ENCODE measurements around the gene TCF7.
A peak's percentile ranks its signal among the peaks of the same experiment; 100 is the strongest.

TCF7 gene

DNA sequence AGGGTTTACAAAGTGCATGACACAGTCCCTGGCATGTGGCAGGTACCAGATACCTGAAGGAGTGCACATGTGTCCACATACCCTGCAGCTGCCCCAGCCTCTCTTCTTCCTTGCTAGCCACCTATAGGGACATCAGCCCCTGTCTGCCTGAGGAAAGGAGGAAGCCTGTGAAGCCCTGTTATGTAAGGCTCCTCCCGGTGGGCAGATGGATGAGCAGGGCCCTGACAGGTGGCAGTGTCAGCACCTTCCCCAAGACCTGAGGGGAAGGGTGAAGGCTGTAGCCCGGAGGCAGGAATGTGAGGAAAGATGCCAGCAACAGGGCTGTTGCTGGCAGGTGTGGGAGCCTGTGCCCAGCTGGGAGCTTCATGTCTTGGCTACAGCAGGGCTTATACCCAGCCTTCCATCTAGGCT is 21.7 kb downstream of the TCF7 start:
- Histone ChIP-seq H3K9ac (ENCODE audit: low read length in 5 of 5) (no peak overlapping the region), H3K9me3 (ENCODE audit: control insufficient read depth in 5 of 5, low read length in 5 of 5) (no peaks in the 10 kb centered on the region), H3K27ac (ENCODE audit: low read depth, low read length) (no peak overlapping the region), H3K36me3 (ENCODE audit: control insufficient read depth in 5 of 5, insufficient read depth in 5 of 5, low read length in 5 of 5) (peaks cover 3 to 52% (median 48%) of the 10 kb centered on the region in 5 donors), H3K27me3 (ENCODE audit: control insufficient read depth in 5 of 5, insufficient read depth in 4 of 5, low read length in 5 of 5) (no peaks in the 10 kb centered on the region), H3K4me1 (ENCODE audit: control insufficient read depth in 5 of 5, insufficient read depth in 5 of 5, low read length in 5 of 5) (peaks cover 6 to 28% (median 17%) of the 10 kb centered on the region in 5 donors), H3K4me3 (ENCODE audit: low read depth in 1 of 5, low read length in 5 of 5) (no peak overlapping the region)

DNA sequence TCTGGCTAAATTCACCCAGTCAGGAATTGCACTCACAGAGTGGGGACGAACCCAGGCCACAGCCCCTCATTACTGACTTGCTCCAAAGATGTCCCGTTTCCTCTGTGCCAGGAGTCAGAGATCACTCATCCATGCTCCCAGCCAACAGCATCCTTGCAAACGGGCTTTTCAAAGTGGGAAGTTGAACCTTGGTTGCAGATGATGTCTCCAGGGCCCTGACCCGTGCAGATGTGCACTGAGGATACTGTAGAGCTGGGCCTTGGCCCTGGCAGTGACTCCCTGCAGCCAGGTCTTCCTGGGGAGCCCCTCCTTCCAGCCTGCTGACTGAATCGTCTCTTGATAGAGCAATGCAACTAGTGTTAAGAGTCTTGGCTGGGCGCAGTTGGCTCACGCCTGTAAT is 22.3 kb downstream of the TCF7 start:
- Histone ChIP-seq H3K36me3 (ENCODE audit: control insufficient read depth in 5 of 5, insufficient read depth in 5 of 5, low read length in 5 of 5) (peaks cover 3 to 52% (median 45%) of the 10 kb centered on the region in 5 donors), H3K4me1 (ENCODE audit: control insufficient read depth in 5 of 5, insufficient read depth in 5 of 5, low read length in 5 of 5) (peaks cover 6 to 28% (median 17%) of the 10 kb centered on the region in 5 donors), H3K9me3 (ENCODE audit: control insufficient read depth in 5 of 5, low read length in 5 of 5) (no peaks in the 10 kb centered on the region), H3K27me3 (ENCODE audit: control insufficient read depth in 5 of 5, insufficient read depth in 4 of 5, low read length in 5 of 5) (no peaks in the 10 kb centered on the region), H3K4me3 (ENCODE audit: low read depth in 1 of 5, low read length in 5 of 5) (no peak overlapping the region), H3K9ac (ENCODE audit: low read length in 5 of 5) (no peak overlapping the region), H3K27ac (ENCODE audit: low read depth, low read length) (no peak overlapping the region)

DNA sequence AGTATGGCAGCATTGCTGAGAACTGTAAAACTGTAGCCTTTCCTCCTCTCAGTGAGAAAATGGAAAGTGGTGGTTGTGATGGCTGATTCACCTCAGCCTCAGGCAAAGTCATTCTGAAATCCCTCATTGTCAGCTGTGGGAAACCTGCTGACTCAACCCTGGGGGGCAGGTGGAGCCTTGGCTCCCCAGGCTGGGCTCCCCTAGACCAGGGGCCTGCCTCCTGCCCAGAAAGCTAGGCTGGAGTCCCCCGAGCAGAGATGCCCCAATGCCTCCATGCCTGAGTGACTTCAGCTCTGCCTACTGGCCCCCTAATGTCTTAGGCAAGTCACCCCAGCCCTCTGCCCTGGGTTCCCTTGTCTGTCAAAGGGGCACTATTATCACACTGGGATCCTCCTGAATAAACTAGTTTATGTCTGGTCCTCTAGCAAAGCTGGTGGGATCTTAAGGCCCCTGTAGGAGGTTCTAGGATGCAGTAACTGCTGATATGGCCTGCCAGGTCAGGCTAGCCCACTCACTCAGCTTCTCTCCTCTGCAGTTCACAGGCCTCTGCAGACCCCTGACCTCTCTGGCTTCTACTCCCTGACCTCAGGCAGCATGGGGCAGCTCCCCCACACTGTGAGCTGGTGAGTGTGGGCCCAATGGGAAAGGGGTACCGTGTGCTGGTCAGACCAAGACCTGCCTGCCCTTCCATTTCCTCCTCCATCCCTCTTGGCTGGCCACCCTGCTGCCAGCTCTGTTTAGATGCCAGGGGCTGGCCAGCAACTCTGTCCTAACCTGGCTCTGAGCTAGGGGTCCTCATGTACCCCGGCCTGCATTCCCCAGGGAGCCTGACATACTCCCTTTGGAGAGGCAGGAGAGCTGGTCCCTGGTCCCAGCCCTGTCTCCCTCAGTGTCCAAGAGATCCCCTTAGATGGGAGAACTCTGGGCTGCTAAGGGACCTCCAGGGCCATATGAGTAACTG is 24.2 kb downstream of the TCF7 start:
- H3K4me1 ChIP-seq (ENCODE audit: control insufficient read depth in 5 of 5, insufficient read depth in 5 of 5, low read length in 5 of 5): peaks cover 6 to 27% (median 17%) of the 10 kb centered on the region in 5 donors
- no peaks in the 10 kb centered on the region for H3K27me3 ChIP-seq (ENCODE audit: control insufficient read depth in 5 of 5, insufficient read depth in 4 of 5, low read length in 5 of 5)
- peak overlapping the region in 1 of 5 donors; percentile 11 for H3K9ac ChIP-seq (ENCODE audit: low read length in 5 of 5)
- H3K36me3 ChIP-seq (ENCODE audit: control insufficient read depth in 5 of 5, insufficient read depth in 5 of 5, low read length in 5 of 5): peaks cover 3 to 61% (median 52%) of the 10 kb centered on the region in 5 donors
- no peaks in the 10 kb centered on the region for H3K9me3 ChIP-seq (ENCODE audit: control insufficient read depth in 5 of 5, low read length in 5 of 5)
- H3K4me3 ChIP-seq (ENCODE audit: low read depth in 1 of 5, low read length in 5 of 5): no peak overlapping the region
- H3K27ac ChIP-seq (ENCODE audit: low read depth, low read length): no peak overlapping the region

DNA sequence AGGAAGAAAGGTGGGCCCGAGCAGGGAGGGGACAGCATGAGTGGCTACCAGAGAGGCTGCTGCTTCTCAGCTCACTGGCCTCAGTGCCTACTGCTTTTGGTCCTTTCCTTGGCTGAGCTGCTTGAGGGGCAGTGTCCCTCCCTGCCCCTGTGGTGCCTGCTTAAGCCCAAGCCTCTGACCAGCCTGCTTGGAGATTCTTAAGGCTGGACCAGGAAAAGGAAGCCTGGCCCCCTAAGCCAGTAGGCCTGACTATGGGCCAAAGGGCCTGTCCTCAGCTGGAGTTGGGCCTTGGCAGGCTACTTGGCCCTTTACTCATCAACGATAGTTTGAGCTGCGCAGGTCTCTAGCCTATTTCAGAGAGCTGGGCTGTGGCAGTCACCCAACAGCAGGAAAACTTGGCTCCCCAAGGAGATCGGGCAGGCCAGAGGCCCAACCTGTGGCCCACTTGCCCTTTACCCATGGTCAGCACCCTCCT is 24.9 kb downstream of the TCF7 start:
- H3K36me3 ChIP-seq (ENCODE audit: control insufficient read depth in 5 of 5, insufficient read depth in 5 of 5, low read length in 5 of 5): peaks cover 3 to 61% (median 53%) of the 10 kb centered on the region in 5 donors

DNA sequence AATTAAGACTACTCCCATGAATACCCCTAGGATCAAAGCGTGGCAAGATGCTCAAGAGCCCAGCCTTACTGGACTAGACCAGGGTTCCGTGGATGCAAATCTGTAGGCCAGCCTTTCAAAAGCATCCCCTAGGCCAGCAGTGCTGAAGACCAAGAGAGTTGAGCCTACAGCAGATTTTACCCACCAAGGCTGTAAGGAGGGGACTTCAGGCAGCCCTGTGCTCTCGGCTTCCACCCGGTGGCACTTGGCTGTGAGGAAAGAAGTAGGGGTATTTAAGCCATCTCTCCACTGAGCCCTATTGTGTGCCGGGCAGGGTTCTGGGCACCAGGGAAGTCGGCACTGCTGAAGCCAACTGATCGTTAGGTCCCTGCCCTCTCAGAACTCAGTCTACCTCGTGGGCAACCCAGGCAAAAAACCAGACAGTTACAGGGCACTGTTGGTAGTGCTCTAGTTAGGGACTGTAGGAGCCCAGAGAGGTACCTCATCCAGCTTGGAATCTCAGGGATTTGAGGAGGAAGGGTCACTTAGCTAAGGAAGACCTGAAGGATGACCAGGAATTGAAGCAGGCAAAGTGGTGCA is 25.5 kb downstream of the TCF7 start:
- no peak overlapping the region for H3K27ac ChIP-seq (ENCODE audit: low read depth, low read length)
- H3K27me3 ChIP-seq (ENCODE audit: control insufficient read depth in 5 of 5, insufficient read depth in 4 of 5, low read length in 5 of 5): no peaks in the 10 kb centered on the region
- H3K36me3 ChIP-seq (ENCODE audit: control insufficient read depth in 5 of 5, insufficient read depth in 5 of 5, low read length in 5 of 5): peaks cover 3 to 62% (median 54%) of the 10 kb centered on the region in 5 donors
- H3K4me1 ChIP-seq (ENCODE audit: control insufficient read depth in 5 of 5, insufficient read depth in 5 of 5, low read length in 5 of 5): peaks cover 6 to 20% (median 16%) of the 10 kb centered on the region in 5 donors
- H3K4me3 ChIP-seq (ENCODE audit: low read depth in 1 of 5, low read length in 5 of 5): no peak overlapping the region
- no peak overlapping the region for H3K9ac ChIP-seq (ENCODE audit: low read length in 5 of 5)
- H3K9me3 ChIP-seq (ENCODE audit: control insufficient read depth in 5 of 5, low read length in 5 of 5): no peaks in the 10 kb centered on the region

More for the DNA sequence above, 24.9 kb downstream of the TCF7 start:
- peak overlapping the region in 1 of 5 donors; percentile 11 for H3K9ac ChIP-seq (ENCODE audit: low read length in 5 of 5)
- no peaks in the 10 kb centered on the region for H3K27me3 ChIP-seq (ENCODE audit: control insufficient read depth in 5 of 5, insufficient read depth in 4 of 5, low read length in 5 of 5)
- peaks cover 6 to 20% (median 16%) of the 10 kb centered on the region in 5 donors for H3K4me1 ChIP-seq (ENCODE audit: control insufficient read depth in 5 of 5, insufficient read depth in 5 of 5, low read length in 5 of 5)
- H3K4me3 ChIP-seq (ENCODE audit: low read depth in 1 of 5, low read length in 5 of 5): no peak overlapping the region
- no peaks in the 10 kb centered on the region for H3K9me3 ChIP-seq (ENCODE audit: control insufficient read depth in 5 of 5, low read length in 5 of 5)
- H3K27ac ChIP-seq (ENCODE audit: low read depth, low read length): no peak overlapping the region

DNA sequence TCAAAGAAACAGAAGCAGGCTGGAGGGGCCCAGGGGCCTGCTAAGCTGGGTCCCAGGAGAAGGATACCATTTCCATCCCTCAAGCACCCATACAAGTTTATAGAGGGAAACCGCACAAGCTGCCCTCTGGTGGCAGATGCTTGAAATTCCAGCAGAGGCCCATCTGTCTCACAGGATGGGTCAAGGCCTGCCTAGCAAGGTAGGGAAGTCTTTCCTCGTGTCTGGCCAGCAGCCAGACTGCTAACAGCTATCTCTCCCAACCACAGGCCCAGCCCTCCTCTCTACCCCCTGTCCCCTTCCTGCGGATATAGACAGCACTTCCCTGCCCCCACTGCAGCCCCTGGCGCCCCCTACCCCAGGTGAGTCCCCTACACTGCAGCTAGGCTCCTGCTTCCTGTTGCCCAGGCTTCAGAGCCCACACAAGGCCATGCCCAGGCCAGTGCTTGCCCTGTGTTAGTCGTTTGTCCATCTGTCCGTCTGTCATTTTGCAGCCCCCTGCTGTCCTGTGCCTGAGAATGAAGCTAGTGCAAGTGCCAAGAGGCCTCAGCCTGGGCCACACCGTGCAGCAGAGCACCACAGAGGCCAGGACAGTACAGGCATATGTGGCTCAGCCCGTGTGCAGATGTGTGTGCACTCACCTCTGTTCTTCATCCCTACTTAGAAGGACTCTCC is 26.2 kb downstream of the TCF7 start:
- Histone ChIP-seq H3K27me3 (ENCODE audit: control insufficient read depth in 5 of 5, insufficient read depth in 4 of 5, low read length in 5 of 5) (no peaks in the 10 kb centered on the region), H3K9me3 (ENCODE audit: control insufficient read depth in 5 of 5, low read length in 5 of 5) (no peaks in the 10 kb centered on the region), H3K4me1 (ENCODE audit: control insufficient read depth in 5 of 5, insufficient read depth in 5 of 5, low read length in 5 of 5) (peaks cover 6 to 25% (median 16%) of the 10 kb centered on the region in 5 donors), H3K36me3 (ENCODE audit: control insufficient read depth in 5 of 5, insufficient read depth in 5 of 5, low read length in 5 of 5) (peaks cover 1 to 62% (median 54%) of the 10 kb centered on the region in 5 donors), H3K4me3 (ENCODE audit: low read depth in 1 of 5, low read length in 5 of 5) (no peak overlapping the region), H3K27ac (ENCODE audit: low read depth, low read length) (no peak overlapping the region), H3K9ac (ENCODE audit: low read length in 5 of 5) (no peak overlapping the region)

DNA sequence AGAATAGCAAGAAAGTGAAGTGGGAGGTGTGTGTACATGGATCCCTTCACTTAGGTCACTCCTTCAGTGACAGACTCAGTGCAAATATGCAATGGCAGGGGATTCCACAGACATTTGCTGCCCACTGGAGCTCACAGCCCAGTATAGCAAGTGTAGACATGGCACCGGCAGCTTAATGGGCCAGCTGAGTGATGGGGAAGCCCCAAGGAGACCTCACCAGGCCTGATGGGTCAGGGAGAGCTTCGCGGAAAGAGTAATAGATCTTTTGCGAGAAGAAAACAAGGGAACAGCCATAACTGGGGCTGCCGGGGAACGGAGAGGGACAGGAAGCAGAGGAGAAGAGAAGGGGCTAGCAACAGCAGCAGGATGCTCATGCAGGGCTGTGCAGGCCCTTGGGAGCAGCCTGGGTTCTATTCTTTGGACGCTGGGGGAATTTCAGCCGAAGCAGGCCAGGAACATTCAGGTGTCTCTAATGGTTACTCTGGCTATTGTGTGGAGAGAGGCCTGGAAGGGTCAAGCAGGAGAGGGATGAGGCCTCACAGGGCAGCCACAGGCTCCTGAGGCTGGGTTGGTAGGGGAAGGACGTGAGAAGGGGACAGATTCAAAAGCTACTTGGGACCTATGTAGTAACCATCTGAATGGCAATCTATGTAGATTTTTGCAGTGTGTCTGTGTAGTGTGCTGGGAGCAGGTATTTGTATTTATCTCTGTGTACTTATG is 27.0 kb downstream of the TCF7 start:
- Histone ChIP-seq H3K27ac (ENCODE audit: low read depth, low read length) (no peak overlapping the region), H3K9ac (ENCODE audit: low read length in 5 of 5) (no peak overlapping the region)

DNA sequence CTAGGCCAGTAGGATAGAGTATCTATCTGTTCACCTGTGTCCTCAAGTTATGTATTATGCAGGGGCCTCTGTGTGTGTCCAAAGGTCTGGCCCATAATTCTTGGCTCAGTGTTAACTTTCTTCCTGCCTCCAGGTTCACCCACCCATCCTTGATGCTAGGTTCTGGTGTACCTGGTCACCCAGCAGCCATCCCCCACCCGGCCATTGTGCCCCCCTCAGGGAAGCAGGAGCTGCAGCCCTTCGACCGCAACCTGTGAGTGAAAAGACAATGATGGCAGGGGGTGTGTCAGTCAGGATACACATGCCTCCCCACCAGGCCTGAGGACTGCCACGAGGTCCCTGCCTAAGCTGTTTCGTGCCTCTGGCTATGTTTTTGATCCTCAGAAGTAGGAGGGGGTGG is 27.6 kb downstream of the TCF7 start:
- H3K27me3 ChIP-seq (ENCODE audit: control insufficient read depth in 5 of 5, insufficient read depth in 4 of 5, low read length in 5 of 5): no peaks in the 10 kb centered on the region
- H3K4me3 ChIP-seq (ENCODE audit: low read depth in 1 of 5, low read length in 5 of 5): no peak overlapping the region
- no peaks in the 10 kb centered on the region for H3K9me3 ChIP-seq (ENCODE audit: control insufficient read depth in 5 of 5, low read length in 5 of 5)
- H3K9ac ChIP-seq (ENCODE audit: low read length in 5 of 5): no peak overlapping the region
- peaks cover 6 to 29% (median 16%) of the 10 kb centered on the region in 5 donors for H3K4me1 ChIP-seq (ENCODE audit: control insufficient read depth in 5 of 5, insufficient read depth in 5 of 5, low read length in 5 of 5)
- H3K36me3 ChIP-seq (ENCODE audit: control insufficient read depth in 5 of 5, insufficient read depth in 5 of 5, low read length in 5 of 5): peaks cover 0 to 60% (median 46%) of the 10 kb centered on the region in 5 donors
- no peak overlapping the region for H3K27ac ChIP-seq (ENCODE audit: low read depth, low read length)

More for the DNA sequence above, 27.0 kb downstream of the TCF7 start:
- peaks cover 6 to 29% (median 16%) of the 10 kb centered on the region in 5 donors for H3K4me1 ChIP-seq (ENCODE audit: control insufficient read depth in 5 of 5, insufficient read depth in 5 of 5, low read length in 5 of 5)
- no peak overlapping the region for H3K4me3 ChIP-seq (ENCODE audit: low read depth in 1 of 5, low read length in 5 of 5)
- H3K36me3 ChIP-seq (ENCODE audit: control insufficient read depth in 5 of 5, insufficient read depth in 5 of 5, low read length in 5 of 5): peaks cover 0 to 60% (median 47%) of the 10 kb centered on the region in 5 donors
- H3K27me3 ChIP-seq (ENCODE audit: control insufficient read depth in 5 of 5, insufficient read depth in 4 of 5, low read length in 5 of 5): no peaks in the 10 kb centered on the region
- no peaks in the 10 kb centered on the region for H3K9me3 ChIP-seq (ENCODE audit: control insufficient read depth in 5 of 5, low read length in 5 of 5)

DNA sequence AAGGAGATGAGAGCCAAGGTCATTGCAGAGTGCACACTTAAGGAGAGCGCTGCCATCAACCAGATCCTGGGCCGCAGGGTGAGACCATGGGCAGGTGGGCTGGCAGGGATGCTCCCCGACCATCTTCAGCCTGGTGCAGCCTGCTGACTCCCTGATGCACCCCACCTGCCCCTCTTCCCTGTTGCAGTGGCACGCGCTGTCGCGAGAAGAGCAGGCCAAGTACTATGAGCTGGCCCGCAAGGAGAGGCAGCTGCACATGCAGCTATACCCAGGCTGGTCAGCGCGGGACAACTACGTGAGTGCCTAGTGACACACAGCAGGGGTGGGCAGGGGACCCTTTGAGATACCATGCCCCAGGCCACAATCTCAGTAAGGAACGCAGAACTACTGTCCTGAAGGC is 28.3 kb downstream of the TCF7 start:
- Histone ChIP-seq H3K9ac (ENCODE audit: low read length in 5 of 5) (no peak overlapping the region), H3K27me3 (ENCODE audit: control insufficient read depth in 5 of 5, insufficient read depth in 4 of 5, low read length in 5 of 5) (no peaks in the 10 kb centered on the region), H3K4me1 (ENCODE audit: control insufficient read depth in 5 of 5, insufficient read depth in 5 of 5, low read length in 5 of 5) (peaks cover 6 to 29% (median 16%) of the 10 kb centered on the region in 5 donors), H3K9me3 (ENCODE audit: control insufficient read depth in 5 of 5, low read length in 5 of 5) (no peaks in the 10 kb centered on the region), H3K4me3 (ENCODE audit: low read depth in 1 of 5, low read length in 5 of 5) (no peak overlapping the region), H3K27ac (ENCODE audit: low read depth, low read length) (no peak overlapping the region), H3K36me3 (ENCODE audit: control insufficient read depth in 5 of 5, insufficient read depth in 5 of 5, low read length in 5 of 5) (peaks cover 0 to 64% (median 48%) of the 10 kb centered on the region in 5 donors)

Measured in subcutaneous abdominal adipose tissue (tissue), 5 donors.